ES-I3 (cell line): ENCODE measurements around the gene ARSA.

Source experiments
- H3K36me3 ChIP-seq: 2 replicates; pipeline ENCODE4 v1.6.1; 2013; ENCODE audit warnings: mild to moderate bottlenecking, low read length, control low read depth, moderate library complexity; ENCODE audit not compliant: insufficient read depth
- H3K4me1 ChIP-seq: 2 replicates; pipeline ENCODE4 v1.6.1; 2013; ENCODE audit warnings: mild to moderate bottlenecking, control low read depth, low read length; ENCODE audit not compliant: insufficient read depth
- H3K9ac ChIP-seq: 2 replicates; pipeline ENCODE4 v1.6.1; 2013; ENCODE audit warnings: low read depth, mild to moderate bottlenecking, low read length, moderate library complexity
- H3K9me3 ChIP-seq: 2 replicates; pipeline ENCODE4 v1.6.1; 2013; ENCODE audit warnings: mild to moderate bottlenecking, low read length, moderate library complexity; ENCODE audit not compliant: control insufficient read depth, insufficient read depth

Gene ARSA

GRCh38 chr22:50577987-50578775 is 49.8 kb downstream of the ARSA start, which contains the start of gene CPT1B:
Gene CPT1B, minus strand, starts transcription at chr22:50578427. Its CDS starts 512 bp downstream, at chr22:50577915.
- no peaks in the 10 kb centered on the region for H3K36me3 ChIP-seq
- H3K4me1 ChIP-seq: no peaks in the 10 kb centered on the region; the same call in 1 of the 2 replicates
- no peaks in the 10 kb centered on the region for H3K9me3 ChIP-seq
- H3K9ac ChIP-seq: no peak within 1 kb of the TSS

- Histone ChIP-seq H3K36me3 (no peaks in the 10 kb centered on the region; the same call in 1 of the 2 replicates), H3K4me1 (no peaks in the 10 kb centered on the region; the same call in 1 of the 2 replicates), H3K9me3 (no peaks in the 10 kb centered on the region), H3K9ac (no peak overlapping the region)
Observed at GRCh38 chr22:50577697-50577986, 50.3 kb downstream of the ARSA start.

- no peaks in the 10 kb centered on the region for H3K9me3 ChIP-seq
- no peaks in the 10 kb centered on the region; the same call in 1 of the 2 replicates for H3K36me3 ChIP-seq
- H3K4me1 ChIP-seq: no peaks in the 10 kb centered on the region; the same call in 1 of the 2 replicates
- no peak overlapping the region for H3K9ac ChIP-seq
Observed at GRCh38 chr22:50576806-50577696, 50.9 kb downstream of the ARSA start.

- peaks cover 3% of the 10 kb centered on the region; the same call in 1 of the 2 replicates for H3K36me3 ChIP-seq
Observed at GRCh38 chr22:50576070-50576469, 51.9 kb downstream of the ARSA start.

GRCh38 chr22:50575426-50575941 is 52.5 kb downstream of the ARSA start:
- Histone ChIP-seq H3K4me1 (no peaks in the 10 kb centered on the region; the same call in 1 of the 2 replicates), H3K36me3 (peaks cover 3% of the 10 kb centered on the region; the same call in 1 of the 2 replicates), H3K9ac (no peak overlapping the region), H3K9me3 (no peaks in the 10 kb centered on the region)

More at GRCh38 chr22:50576070-50576469, 51.9 kb downstream of the ARSA start:
- Histone ChIP-seq H3K4me1 (no peaks in the 10 kb centered on the region; the same call in 1 of the 2 replicates), H3K9me3 (no peaks in the 10 kb centered on the region), H3K9ac (no peak overlapping the region)
